GM18870 (cell line): Measurements from ENCODE around the gene IKZF1.
A peak's percentile ranks its signal among the peaks of the same experiment; 100 is the strongest.

Source experiments
- ATAC-seq: cut with Tn5 transposase; IDR thresholded peaks from one replicate; pipeline ENCODE4 v1.9.1; 2021; ENCODE audit warnings: moderate library complexity; ENCODE audit not compliant: unreplicated experiment

Gene IKZF1

DNA sequence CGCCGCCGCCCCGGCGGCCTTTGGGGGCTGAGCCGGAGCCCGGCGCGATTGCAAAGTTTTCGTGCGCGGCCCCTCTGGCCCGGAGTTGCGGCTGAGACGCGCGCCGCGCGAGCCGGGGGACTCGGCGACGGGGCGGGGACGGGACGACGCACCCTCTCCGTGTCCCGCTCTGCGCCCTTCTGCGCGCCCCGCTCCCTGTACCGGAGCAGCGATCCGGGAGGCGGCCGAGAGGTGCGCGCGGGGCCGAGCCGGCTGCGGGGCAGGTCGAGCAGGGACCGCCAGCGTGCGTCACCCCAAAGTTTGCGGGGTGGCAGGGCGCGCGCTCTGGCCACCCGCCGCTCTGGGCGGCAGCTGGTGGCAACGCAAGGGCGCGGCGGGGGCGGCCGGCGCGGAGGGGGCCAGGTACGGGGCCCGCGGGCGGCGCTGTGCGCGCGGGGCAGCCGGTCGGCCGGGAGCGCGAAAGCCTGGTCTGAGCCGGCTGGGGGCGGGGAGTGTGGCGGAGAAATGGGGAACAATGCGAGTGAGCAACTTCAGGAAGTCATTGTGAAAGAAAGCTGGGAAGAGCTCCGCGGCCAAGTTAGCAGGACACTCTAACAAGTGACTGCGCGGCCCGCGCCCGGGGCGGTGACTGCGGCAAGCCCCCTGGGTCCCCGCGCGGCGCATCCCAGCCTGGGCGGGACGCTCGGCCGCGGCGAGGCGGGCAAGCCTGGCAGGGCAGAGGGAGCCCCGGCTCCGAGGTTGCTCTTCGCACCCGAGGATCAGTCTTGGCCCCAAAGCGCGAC lies at the start of gene IKZF1:
TSS of gene IKZF1 (plus strand) at position 588 of the 782 bp plus-strand sequence. CDS start 14,346 bp downstream, outside the sequence.
- ATAC-seq = peak; percentile 23

- no peak for ATAC-seq
Observed at GRCh38 chr7:50261593-50261992, 42.9 kb upstream of the IKZF1 start.

GRCh38 chr7:50262446-50262845 lies 42.1 kb upstream of the IKZF1 start:
- peak; percentile 11 for ATAC-seq

GRCh38 chr7:50262916-50263690 lies 41.4 kb upstream of the IKZF1 start:
- peak; percentile 72 for ATAC-seq

- ATAC-seq = peak; percentile 23
Observed at GRCh38 chr7:50264908-50265307, 39.6 kb upstream of the IKZF1 start.

- ATAC-seq = no peak
Observed at GRCh38 chr7:50265968-50266634, 38.4 kb upstream of the IKZF1 start.

DNA sequence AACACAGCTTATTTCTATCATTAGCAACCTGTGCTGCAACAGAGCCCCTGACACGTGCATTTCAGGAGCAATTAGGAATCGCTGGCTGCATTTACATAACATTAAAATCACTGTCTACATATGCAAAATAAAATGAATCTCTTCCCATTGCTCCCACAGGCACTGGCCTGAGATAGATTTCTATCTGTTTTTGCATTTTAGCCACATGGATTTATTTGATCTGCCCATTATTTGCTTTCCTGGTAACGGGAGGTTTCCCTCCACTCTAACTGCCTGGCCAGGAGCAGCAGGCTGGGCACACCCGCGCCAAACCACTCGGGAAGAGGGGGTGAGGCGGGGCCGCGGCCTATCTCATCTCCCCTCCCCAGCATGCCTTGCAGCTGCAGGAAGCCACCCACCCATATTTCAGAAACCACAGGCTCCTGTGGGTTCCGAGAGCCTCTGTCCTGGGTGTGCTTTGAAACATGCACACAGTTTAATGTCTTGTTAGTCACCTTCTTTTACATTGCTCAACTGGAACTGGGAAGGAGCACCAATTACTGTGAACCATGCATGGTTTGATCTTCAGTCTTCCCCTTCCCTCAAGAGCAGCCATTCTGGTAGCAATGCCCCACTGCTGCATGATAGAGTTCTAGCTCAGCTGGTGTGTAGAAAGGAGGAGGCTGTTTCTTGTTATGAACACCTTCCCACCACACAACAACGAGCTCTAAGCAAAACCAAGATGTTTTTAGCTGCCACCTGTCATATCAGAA lies 37.7 kb upstream of the IKZF1 start:
- ATAC-seq = peak; percentile 49

GRCh38 chr7:50267525-50268041 lies 36.9 kb upstream of the IKZF1 start:
- no peak for ATAC-seq

DNA sequence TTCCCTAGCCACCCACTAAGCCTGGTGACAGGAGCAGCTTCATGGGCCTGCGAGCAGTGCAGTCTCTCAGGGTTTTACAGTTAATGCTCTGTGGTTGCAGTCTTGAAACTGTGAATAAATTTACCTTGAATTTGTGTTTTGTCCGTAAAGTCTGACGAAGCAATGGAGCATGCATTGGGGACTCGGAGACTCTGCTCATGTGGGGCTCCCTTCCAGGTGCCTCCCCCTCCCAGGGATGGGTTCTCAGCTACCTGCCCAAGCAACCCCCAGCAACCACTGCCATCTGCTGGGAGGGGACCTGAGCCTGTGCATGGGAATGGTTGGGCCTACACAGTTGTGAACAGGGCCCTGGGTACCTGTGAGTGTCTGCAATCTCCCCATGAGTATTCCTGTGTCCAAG lies 36.3 kb upstream of the IKZF1 start:
- no peak for ATAC-seq

GRCh38 chr7:50268990-50269389 lies 35.5 kb upstream of the IKZF1 start:
- no peak for ATAC-seq

DNA sequence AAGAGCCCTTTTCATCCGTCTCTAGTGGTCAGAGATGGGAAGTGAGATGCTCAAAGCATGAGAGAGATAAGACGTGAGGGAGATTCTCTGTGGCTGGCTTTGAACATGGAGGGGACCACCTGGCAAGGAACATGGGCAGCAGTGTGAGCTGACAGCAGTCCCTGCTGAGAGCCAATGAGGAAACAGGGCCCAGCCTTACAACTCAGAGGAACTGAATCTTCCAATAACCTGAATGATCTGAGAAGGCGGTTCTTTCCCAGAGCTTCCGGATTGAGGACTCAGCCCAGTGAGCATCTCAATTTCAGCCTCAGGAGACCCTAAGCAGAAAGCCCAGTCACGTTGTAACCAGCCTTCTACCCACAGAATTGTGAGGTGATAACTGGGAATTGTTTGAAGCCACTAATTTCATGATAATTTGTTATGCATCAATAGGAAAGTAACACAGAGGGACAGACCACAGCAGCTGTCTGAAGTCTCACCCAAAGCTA lies 33.9 kb upstream of the IKZF1 start:
- peak; percentile 30 for ATAC-seq

DNA sequence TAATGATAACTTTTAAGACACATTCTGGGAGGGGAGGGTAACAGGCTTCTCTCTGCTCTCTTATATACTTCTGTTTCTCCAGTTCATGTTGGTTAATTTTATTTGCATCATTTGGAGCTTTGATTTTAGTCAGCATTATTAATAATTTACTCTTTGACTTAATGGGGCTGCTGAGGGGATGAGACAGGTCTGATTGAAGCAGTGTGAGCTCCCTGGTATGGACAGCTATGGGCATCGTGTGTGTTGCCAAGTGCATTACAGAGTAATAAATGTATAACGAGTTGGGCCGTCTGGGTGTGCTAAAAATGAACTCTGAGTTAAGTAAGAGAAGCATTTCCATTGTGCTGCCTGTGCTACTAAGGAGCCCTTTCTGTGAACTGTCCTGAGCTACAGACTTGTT lies 31.7 kb upstream of the IKZF1 start:
- peak; percentile 37 for ATAC-seq

DNA sequence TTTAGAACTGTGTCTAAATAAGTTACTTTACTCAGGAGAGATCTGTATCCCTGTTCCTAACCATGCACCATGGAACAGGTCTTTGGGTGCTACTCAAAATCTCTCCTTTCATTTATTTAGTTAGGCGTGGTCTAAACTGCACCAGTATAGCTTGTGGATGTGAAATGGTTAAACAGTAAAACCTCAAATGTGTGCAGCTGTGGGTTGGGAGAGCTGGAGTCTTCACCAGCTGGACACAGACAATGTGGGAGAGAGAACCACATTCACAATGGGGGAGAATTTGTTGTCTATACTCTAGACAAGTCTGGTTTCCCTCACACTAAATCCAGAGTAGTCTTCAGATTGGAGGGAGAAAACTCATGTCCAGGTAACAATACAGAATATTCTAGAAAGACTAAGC lies 31.2 kb upstream of the IKZF1 start:
- no peak for ATAC-seq

DNA sequence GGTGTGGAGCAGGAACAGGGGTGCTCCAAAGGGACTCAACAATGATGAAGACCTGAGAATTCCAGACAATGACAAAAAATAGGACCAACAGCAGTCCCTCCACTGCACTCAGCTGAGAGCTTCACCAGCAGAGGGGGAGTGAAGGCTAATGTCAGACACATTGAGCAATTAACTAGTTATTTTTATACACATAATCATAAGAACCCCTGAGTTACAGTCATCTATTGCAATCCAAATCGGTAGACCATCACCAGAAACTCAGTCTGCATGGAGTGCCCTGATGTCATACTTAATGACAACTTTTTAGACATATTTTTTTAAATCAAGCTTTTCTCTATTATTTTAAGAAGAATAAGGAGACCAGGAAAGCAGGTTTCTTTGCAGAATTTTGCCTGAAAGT lies 30.6 kb upstream of the IKZF1 start:
- ATAC-seq = no peak

DNA sequence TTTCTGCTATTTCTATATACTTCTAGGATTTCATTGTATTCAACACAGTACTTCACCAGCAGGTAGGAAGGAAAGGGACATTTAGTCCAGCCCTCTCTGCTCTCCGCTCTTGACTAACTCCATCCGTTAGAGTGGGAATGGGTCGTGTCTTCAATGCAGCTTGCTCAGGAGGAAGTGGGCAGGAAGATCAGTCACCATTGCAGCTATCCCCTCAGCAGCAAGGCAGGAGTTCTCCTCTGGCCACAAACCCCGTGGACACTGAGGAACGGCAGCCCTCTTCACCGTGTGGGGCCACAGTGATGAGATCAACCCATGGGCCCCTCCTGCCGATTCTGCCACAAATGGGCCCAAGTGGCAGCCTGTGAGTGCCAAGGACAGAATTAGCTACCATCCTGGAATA lies 30.2 kb upstream of the IKZF1 start:
- ATAC-seq = no peak

- ATAC-seq = no peak
Observed at GRCh38 chr7:50275430-50275829, 29.1 kb upstream of the IKZF1 start.

- no peak for ATAC-seq
Observed at GRCh38 chr7:50276483-50276882, 28.0 kb upstream of the IKZF1 start.

DNA sequence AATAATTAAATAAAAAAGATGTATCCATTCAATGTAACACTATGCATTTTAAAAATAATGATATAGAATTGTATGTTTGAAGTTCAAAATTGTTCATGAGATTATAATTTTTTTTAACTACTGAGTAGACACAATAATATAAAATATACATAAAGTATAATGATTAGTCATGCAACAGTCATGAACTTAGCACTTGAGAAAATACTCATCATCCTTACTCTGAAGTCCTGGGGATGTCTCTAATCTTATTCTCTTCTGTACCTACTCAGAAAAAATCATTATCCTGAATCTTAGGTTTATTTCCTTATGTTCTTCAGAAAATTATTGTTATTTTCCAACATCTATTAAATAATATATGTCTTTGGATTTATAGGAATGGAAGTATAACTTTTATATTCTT lies 26.4 kb upstream of the IKZF1 start:
- ATAC-seq = no peak

DNA sequence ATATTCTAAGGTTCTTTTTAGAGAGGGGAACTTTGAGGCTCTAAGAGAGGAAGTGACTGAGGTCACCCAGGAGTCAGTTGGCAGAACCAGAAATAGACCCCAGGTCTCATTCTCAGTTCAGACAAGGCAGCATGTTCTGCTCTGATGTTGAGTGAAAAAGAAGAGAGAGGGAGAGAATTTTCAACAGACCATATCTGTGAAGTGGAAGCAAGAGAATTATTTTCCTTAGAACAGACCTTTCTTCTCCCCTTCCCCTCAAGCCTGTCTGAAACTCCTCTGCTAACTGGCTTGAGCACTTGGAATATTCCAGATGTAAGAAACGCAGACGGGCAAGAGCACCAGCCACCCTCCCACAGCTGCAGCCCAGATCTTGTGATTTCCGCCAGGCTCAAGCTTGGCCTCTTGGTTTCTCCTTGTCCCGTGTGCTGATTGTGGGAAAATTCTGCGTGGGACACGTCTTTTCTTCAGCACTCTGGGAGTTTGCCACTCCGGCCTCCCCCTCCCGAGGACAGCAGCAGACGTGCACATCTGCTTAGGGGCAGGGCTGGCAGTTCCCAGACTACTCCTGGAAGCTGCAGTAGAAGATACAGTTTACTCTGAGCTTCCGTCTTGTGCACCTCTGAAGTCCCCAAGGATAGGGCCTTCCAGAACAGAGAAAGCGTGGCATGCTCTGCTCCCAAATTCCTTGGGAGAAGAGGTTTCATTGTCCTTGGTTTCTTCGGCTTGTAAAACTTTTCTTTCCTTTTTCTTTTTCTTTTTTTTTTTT lies 22.7 kb upstream of the IKZF1 start:
- ATAC-seq = peak; percentile 96
